HG03520 (cell line): ENCODE measurements around the gene PPM1J.
A peak's percentile ranks its signal among the peaks of the same experiment; 100 is the strongest.

Experiments used
- ATAC-seq: cut with Tn5 transposase; IDR thresholded peaks from one replicate; pipeline ENCODE4 v1.9.1; 2021; ENCODE audit warnings: mild to moderate bottlenecking, moderate library complexity; ENCODE audit not compliant: unreplicated experiment

Gene PPM1J

GRCh38 chr1:112707221-112708001 lies 7.7 kb downstream of the PPM1J start:
- ATAC-seq, result peak; percentile 53

GRCh38 chr1:112706505-112707220 lies 8.5 kb downstream of the PPM1J start, which contains the start of gene RHOC:
Gene RHOC, minus strand, starts transcription at chr1:112707127. Its CDS starts 3,328 bp downstream, at chr1:112703799.
- peak; percentile 53 for ATAC-seq

- peak; percentile 57 for ATAC-seq
These were observed 10.1 kb downstream of the PPM1J start for GRCh38 chr1:112704934-112705627.

- no peak for ATAC-seq
These were observed 10.7 kb downstream of the PPM1J start for GRCh38 chr1:112704391-112704933.

GRCh38 chr1:112703706-112704105 lies 11.4 kb downstream of the PPM1J start:
- ATAC-seq, result no peak

- ATAC-seq, result no peak
These were observed 12.5 kb downstream of the PPM1J start for GRCh38 chr1:112702420-112703261.

GRCh38 chr1:112702067-112702395 lies 13.1 kb downstream of the PPM1J start:
- ATAC-seq, result no peak

- no peak for ATAC-seq
These were observed 13.7 kb downstream of the PPM1J start for GRCh38 chr1:112701227-112702066.

GRCh38 chr1:112700290-112701226 lies 14.6 kb downstream of the PPM1J start:
- ATAC-seq, result no peak

- no peak for ATAC-seq
These were observed 15.5 kb downstream of the PPM1J start for GRCh38 chr1:112699425-112700144.

GRCh38 chr1:112698366-112699310 lies 16.5 kb downstream of the PPM1J start:
- no peak for ATAC-seq

- no peak for ATAC-seq
These were observed 17.3 kb downstream of the PPM1J start for GRCh38 chr1:112697781-112698201.

- ATAC-seq, result no peak
These were observed 18.4 kb downstream of the PPM1J start for GRCh38 chr1:112696578-112697314.

GRCh38 chr1:112695276-112695675 lies 19.9 kb downstream of the PPM1J start:
- ATAC-seq, result no peak

GRCh38 chr1:112694363-112694929 lies 20.7 kb downstream of the PPM1J start:
- no peak for ATAC-seq

GRCh38 chr1:112693821-112694220 lies 21.3 kb downstream of the PPM1J start:
- no peak for ATAC-seq
